CD14-positive monocyte (primary cell): ENCODE results near the gene PFDN1. TPM values are rescaled to one million over a fixed set of nuclear protein-coding genes. Genes with fewer than 3 reads are reported as not detected.

Experiments used
- DNase-seq, 3 donors: peaks; one replicate each; pipeline ENCODE4 v3.0.0-alpha.2; 2011 to 2022
- H2AFZ ChIP-seq: 2 replicates; pipeline ENCODE4 v1.6.0; 2012; ENCODE audit warnings: mild to moderate bottlenecking, low read depth, low read length, inconsistent platforms; ENCODE audit not compliant: insufficient read depth, poor library complexity, severe bottlenecking
- H3K27ac ChIP-seq, 2 donors: 1 replicate in 1 of 2; 2 replicates in 1 of 2; pipeline ENCODE4 v1.5.1; 2012 to 2013; ENCODE audit warnings: low read length in 2 of 2, control low read depth in 1 of 2, inconsistent platforms in 1 of 2, low read depth in 1 of 2, mild to moderate bottlenecking in 1 of 2
- H3K27me3 ChIP-seq, 2 donors: one replicate each; pipeline versions ENCODE4 v1.6.0 to v1.6.1; 2011 to 2013; ENCODE audit warnings: low read length in 2 of 2; ENCODE audit not compliant: control insufficient read depth in 2 of 2, insufficient read depth in 2 of 2
- H3K36me3 ChIP-seq, 2 donors: replicated peaks in 1 of 2; 1 replicate in 1 of 2; 2 replicates in 1 of 2; pipeline versions ENCODE4 v1.5.1 to v1.6.1; 2012 to 2013; ENCODE audit warnings: low read length in 2 of 2, control low read depth in 1 of 2, inconsistent platforms in 1 of 2, mild to moderate bottlenecking in 1 of 2; ENCODE audit not compliant: insufficient read depth in 2 of 2, control insufficient read depth in 1 of 2
- H3K4me1 ChIP-seq, 2 donors: 1 replicate in 1 of 2; 2 replicates in 1 of 2; pipeline versions ENCODE4 v1.5.1 to v1.6.1; 2012 to 2013; ENCODE audit warnings: low read length in 2 of 2, control low read depth in 1 of 2, inconsistent platforms in 1 of 2, mild to moderate bottlenecking in 1 of 2, moderate library complexity in 1 of 2; ENCODE audit not compliant: insufficient read depth in 2 of 2, control insufficient read depth in 1 of 2
- H3K4me2 ChIP-seq: replicated peaks from 2 replicates; pipeline ENCODE3; 2012; ENCODE audit warnings: low read length, moderate library complexity, mild to moderate bottlenecking; ENCODE audit not compliant: poor library complexity, severe bottlenecking; ENCODE audit errors: extremely low read depth
- H3K4me3 ChIP-seq, 3 experiments: fragments of 200-600 bp in 1 of 3; sonication (generic) in 1 of 3; replicated peaks in 1 of 3; 1 replicate in 2 of 3; 2 replicates in 1 of 3; pipeline ENCODE4 v1.5.1; 2011 to 2013; ENCODE audit warnings: low read length in 3 of 3, mild to moderate bottlenecking in 3 of 3, control low read depth in 2 of 3, low read depth in 2 of 3, inconsistent platforms in 1 of 3, moderate library complexity in 1 of 3
- H3K79me2 ChIP-seq: 2 replicates; pipeline ENCODE4 v1.6.0; 2012; ENCODE audit warnings: mild to moderate bottlenecking, control low read depth, inconsistent platforms, low read length, moderate library complexity; ENCODE audit not compliant: insufficient read depth
- H3K9ac ChIP-seq: 2 replicates; pipeline ENCODE4 v1.6.0; 2017; ENCODE audit warnings: low read length, mild to moderate bottlenecking; ENCODE audit not compliant: insufficient read depth, poor library complexity, severe bottlenecking
- H3K9me3 ChIP-seq, 2 donors: replicated peaks in 1 of 2; 1 replicate in 1 of 2; 2 replicates in 1 of 2; pipeline versions ENCODE4 v1.5.1 to v1.6.1; 2012 to 2013; ENCODE audit warnings: low read length in 2 of 2, control low read depth in 1 of 2; ENCODE audit not compliant: control insufficient read depth in 1 of 2, insufficient read depth in 1 of 2
- H4K20me1 ChIP-seq: 2 replicates; pipeline ENCODE4 v1.6.0; 2012; ENCODE audit warnings: mild to moderate bottlenecking, low read length, control low read depth, moderate library complexity; ENCODE audit not compliant: insufficient read depth
- H3K27ac Mint-ChIP-seq, 7 donors: one replicate each; pipeline ENCODE4 v1.8.0; 2020; ENCODE audit warnings: mild to moderate bottlenecking in 7 of 7, mixed read lengths in 7 of 7, moderate library complexity in 6 of 7, inconsistent platforms in 2 of 7
- H3K27me3 Mint-ChIP-seq, 3 donors: one replicate each; pipeline ENCODE4 v1.8.0; 2021 to 2022; ENCODE audit warnings: low read depth in 3 of 3, mild to moderate bottlenecking in 3 of 3, mixed read lengths in 3 of 3, moderate library complexity in 3 of 3, inconsistent platforms in 1 of 3
- H3K36me3 Mint-ChIP-seq, 2 donors: one replicate each; pipeline ENCODE4 v1.8.0; 2020; ENCODE audit warnings: mixed read lengths in 2 of 2, inconsistent platforms in 1 of 2, mild to moderate bottlenecking in 1 of 2
- H3K4me1 Mint-ChIP-seq: one replicate; pipeline ENCODE4 v1.8.0; 2020; ENCODE audit warnings: mild to moderate bottlenecking, mixed read lengths
- H3K4me3 Mint-ChIP-seq, 2 donors: one replicate each; pipeline ENCODE4 v1.8.0; 2020; ENCODE audit warnings: mild to moderate bottlenecking in 2 of 2, mixed read lengths in 2 of 2, moderate library complexity in 1 of 2
- H3K9me3 Mint-ChIP-seq, 7 donors: one replicate each; pipeline ENCODE4 v1.8.0; 2020 to 2022; ENCODE audit warnings: mixed read lengths in 7 of 7, mild to moderate bottlenecking in 6 of 7, moderate library complexity in 6 of 7, inconsistent platforms in 2 of 7
- WGBS: methylation state at CpG from one replicate; pipeline ENCODE4 v1.1.5; 2013; ENCODE audit warnings: missing lambda C conversion rate; ENCODE audit not compliant: insufficient coverage; 5-methylcytosine and 5-hydroxymethylcytosine counted together
- intact Hi-C, 2 donors: fragments of 100-400 bp; cut with micrococcal nuclease; formaldehyde crosslinking; loops; one replicate each; pipeline versions ENCODE4 v1.15.0 to v1.15.1; 2023
- polyA plus RNA-seq, 3 donors: library from polyadenylated mRNA; depleted of rRNA in 1 of 3; unstranded in 2 of 3; stranded (reverse) in 1 of 3; fragments of 300-500 nt in 2 of 3; fragments of >200 nt in 1 of 3; fragmentation: Illumina TruSeq in 2 of 3; gene quantifications; 1 replicate in 2 of 3; 2 replicates in 1 of 3; pipeline ENCODE4 v1.2.3, GENCODE V29; 2012 to 2021
- TF ChIP-seq, protein P1 (sequence below): fragments of 200-600 bp; IDR thresholded peaks from one replicate; pipeline ENCODE4 v1.8.0; 2022; ENCODE audit warnings: antibody characterized with exemption, mild to moderate bottlenecking

The PFDN1 gene
- polyA plus RNA-seq, 3 donors, result 44.7 to 105 (median 82.2) TPM

- no peak overlapping the region for H3K4me2 ChIP-seq
Observed at GRCh38 chr5:140205216-140205615, 97.7 kb downstream of the PFDN1 start.

DNA sequence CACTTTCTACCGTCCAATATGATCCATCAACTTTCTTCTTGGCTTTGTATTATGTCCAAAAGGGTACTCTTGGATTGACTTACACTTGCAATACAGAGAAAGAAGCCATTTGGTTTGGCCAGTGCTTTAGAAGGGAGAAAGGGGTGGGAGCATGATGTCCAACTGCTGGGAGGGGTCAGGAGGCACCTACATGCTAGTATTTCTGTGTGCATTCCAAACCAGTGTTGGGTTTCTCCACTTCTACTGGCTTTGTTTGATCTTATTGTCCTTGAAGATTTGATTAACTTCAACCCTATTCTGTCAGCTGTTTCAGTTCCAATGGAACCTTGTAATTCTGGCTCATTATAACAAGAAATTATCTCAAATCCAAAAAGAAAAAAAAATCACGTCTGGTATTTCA is 100.3 kb downstream of the PFDN1 start:
- no peak for DNase-seq
- peaks cover 36 to 59% of the 10 kb centered on the region in 2 donors for H3K4me1 ChIP-seq
- H3K27ac ChIP-seq, result no peak overlapping the region
- no peak overlapping the region for H3K4me3 ChIP-seq
- no peaks in the 10 kb centered on the region for H3K9me3 ChIP-seq
- H3K36me3 ChIP-seq, result no peaks in the 10 kb centered on the region
- H4K20me1 ChIP-seq, result peaks cover 4% of the 10 kb centered on the region
- H3K9ac ChIP-seq, result no peak overlapping the region
- intact Hi-C loops, result no loop called here
- H2AFZ ChIP-seq, result no peak overlapping the region
- no peaks in the 10 kb centered on the region for H3K27me3 ChIP-seq
- TF ChIP-seq, protein P1, sequence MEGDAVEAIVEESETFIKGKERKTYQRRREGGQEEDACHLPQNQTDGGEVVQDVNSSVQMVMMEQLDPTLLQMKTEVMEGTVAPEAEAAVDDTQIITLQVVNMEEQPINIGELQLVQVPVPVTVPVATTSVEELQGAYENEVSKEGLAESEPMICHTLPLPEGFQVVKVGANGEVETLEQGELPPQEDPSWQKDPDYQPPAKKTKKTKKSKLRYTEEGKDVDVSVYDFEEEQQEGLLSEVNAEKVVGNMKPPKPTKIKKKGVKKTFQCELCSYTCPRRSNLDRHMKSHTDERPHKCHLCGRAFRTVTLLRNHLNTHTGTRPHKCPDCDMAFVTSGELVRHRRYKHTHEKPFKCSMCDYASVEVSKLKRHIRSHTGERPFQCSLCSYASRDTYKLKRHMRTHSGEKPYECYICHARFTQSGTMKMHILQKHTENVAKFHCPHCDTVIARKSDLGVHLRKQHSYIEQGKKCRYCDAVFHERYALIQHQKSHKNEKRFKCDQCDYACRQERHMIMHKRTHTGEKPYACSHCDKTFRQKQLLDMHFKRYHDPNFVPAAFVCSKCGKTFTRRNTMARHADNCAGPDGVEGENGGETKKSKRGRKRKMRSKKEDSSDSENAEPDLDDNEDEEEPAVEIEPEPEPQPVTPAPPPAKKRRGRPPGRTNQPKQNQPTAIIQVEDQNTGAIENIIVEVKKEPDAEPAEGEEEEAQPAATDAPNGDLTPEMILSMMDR, result no peak
- no peaks in the 10 kb centered on the region for H3K79me2 ChIP-seq
- peaks cover 0 to 5% (median 0%) of the 10 kb centered on the region in 3 donors for H3K27me3 Mint-ChIP-seq
- no peak overlapping the region for H3K4me3 Mint-ChIP-seq
- no peak overlapping the region for H3K4me2 ChIP-seq
- H3K27ac Mint-ChIP-seq, result no peak overlapping the region
- peaks cover 15 to 16% of the 10 kb centered on the region in 2 donors for H3K36me3 Mint-ChIP-seq
- H3K9me3 Mint-ChIP-seq, result peaks cover 0 to 2% (median 0%) of the 10 kb centered on the region in 7 donors
- no CpG with 5 or more reads among the region's 2 CpGs for WGBS
- peaks cover 65% of the 10 kb centered on the region for H3K4me1 Mint-ChIP-seq

More at GRCh38 chr5:140205216-140205615, 97.7 kb downstream of the PFDN1 start:
- no peak overlapping the region for H3K4me3 Mint-ChIP-seq
- H3K9me3 Mint-ChIP-seq, result peaks cover 0 to 3% (median 0%) of the 10 kb centered on the region in 7 donors
- Histone ChIP-seq H4K20me1 (peaks cover 4% of the 10 kb centered on the region), H3K36me3 (no peaks in the 10 kb centered on the region), H3K9ac (no peak overlapping the region), H3K27me3 (no peaks in the 10 kb centered on the region), H3K4me3 (no peak overlapping the region), H3K4me1 (peaks cover 36 to 60% of the 10 kb centered on the region in 2 donors), H2AFZ (no peak overlapping the region), H3K79me2 (no peaks in the 10 kb centered on the region), H3K27ac (no peak overlapping the region), H3K9me3 (no peaks in the 10 kb centered on the region)
- intact Hi-C loops, result no loop called here
- peaks cover 0 to 4% (median 3%) of the 10 kb centered on the region in 3 donors for H3K27me3 Mint-ChIP-seq
- DNase-seq, result peak in 2 of 3 donors; percentile 47 to 49
- H3K36me3 Mint-ChIP-seq, result peaks cover 12 to 18% of the 10 kb centered on the region in 2 donors
- WGBS, result 0% methylated on average over 1 of the region's 2 CpGs
- peaks cover 54% of the 10 kb centered on the region for H3K4me1 Mint-ChIP-seq
- TF ChIP-seq, protein P1, result no peak
- H3K27ac Mint-ChIP-seq, result peak overlapping the region in 2 of 7 donors; percentile 33 to 65
